Panc1 (cell line): Measurements from ENCODE around the gene MTG1. TPM values are rescaled to one million over a fixed set of nuclear protein-coding genes. Genes with fewer than 3 reads are reported as not detected.

Experiments used
- ATAC-seq: fragments of 200-7000 bp; cut with Tn5 transposase; 2 replicates; pipeline ENCODE4 v1.9.1; 2020; ENCODE audit warnings: mild to moderate bottlenecking, moderate library complexity
- BruUV-seq: library from RNA; stranded (reverse); fragments of 400-500 nt; replicated peaks from 2 replicates; lab custom pipeline; 2021; lab: Mats Ljungman, UMichigan
- CTCF ChIA-PET: fragments of 300-600 bp; sonication (Branson Sonifier 250); formaldehyde crosslinking; loops from one replicate; lab custom pipeline; 2022; ENCODE audit warnings: antibody characterized with exemption; lab: Charles Lee
- POLR2A ChIA-PET: fragments of 300-600 bp; sonication (Branson Sonifier 250); formaldehyde crosslinking; loops from one replicate; lab custom pipeline; 2022; ENCODE audit warnings: antibody characterized with exemption; lab: Charles Lee
- DNase-seq: peaks from one replicate; pipeline ENCODE4 v3.0.0-alpha.2; 2010; ENCODE audit warnings: low read depth, low spot score
- H3K27ac ChIP-seq: 2 replicates; pipeline ENCODE4 v1.5.1; 2011; ENCODE audit warnings: mild to moderate bottlenecking, low read length, inconsistent platforms
- H3K27me3 ChIP-seq: fragments of 200-500 bp; sonication (Bioruptor generic); 2 replicates; pipeline ENCODE4 v1.6.0; 2014; ENCODE audit warnings: low read length, inconsistent platforms; ENCODE audit not compliant: control insufficient read depth, insufficient read depth
- H3K36me3 ChIP-seq: fragments of 200-500 bp; sonication (Bioruptor generic); 2 replicates; pipeline ENCODE4 v1.5.1; 2014; ENCODE audit warnings: inconsistent platforms, mild to moderate bottlenecking, low read length, moderate library complexity; ENCODE audit not compliant: control insufficient read depth, insufficient read depth
- H3K4me1 ChIP-seq: 2 replicates; pipeline ENCODE4 v1.5.1; 2011; ENCODE audit warnings: inconsistent platforms, mild to moderate bottlenecking, low read length, moderate library complexity; ENCODE audit not compliant: control insufficient read depth, insufficient read depth
- H3K4me3 ChIP-seq, 2 experiments: 2 replicates each; pipeline ENCODE4 v1.5.1; 2011 to 2012; ENCODE audit warnings: low read depth in 2 of 2, low read length in 2 of 2, mild to moderate bottlenecking in 2 of 2, inconsistent platforms in 1 of 2, moderate library complexity in 1 of 2
- H3K9me3 ChIP-seq: fragments of 200-500 bp; sonication (Bioruptor generic); 2 replicates; pipeline ENCODE4 v1.5.1; 2014; ENCODE audit warnings: low read depth, mild to moderate bottlenecking, inconsistent platforms, low read length, moderate library complexity; ENCODE audit not compliant: control insufficient read depth, insufficient read depth
- CTCF ChIP-seq: fragments of 450-650 bp; IDR thresholded peaks from 2 replicates; pipeline ENCODE4 v1.5.1; 2017; ENCODE audit warnings: mild to moderate bottlenecking
- POLR2AphosphoS5 ChIP-seq: IDR thresholded peaks from 2 replicates; pipeline ENCODE4 v1.6.1; 2012; ENCODE audit warnings: mild to moderate bottlenecking, low read depth, low read length, moderate library complexity
- REST ChIP-seq, 2 experiments: IDR thresholded peaks; 2 replicates each; pipeline ENCODE4 v1.6.1; 2011 to 2012; ENCODE audit warnings: low read depth in 2 of 2, control low read depth in 1 of 2, low read length in 1 of 2, mild to moderate bottlenecking in 1 of 2, moderate library complexity in 1 of 2; ENCODE audit not compliant: insufficient read depth in 1 of 2
- SIN3A ChIP-seq: IDR thresholded peaks from 2 replicates; pipeline ENCODE4 v1.6.1; 2012; ENCODE audit warnings: low read depth, mild to moderate bottlenecking, low read length, moderate library complexity, borderline replicate concordance; ENCODE audit not compliant: insufficient read depth
- TCF7L2 ChIP-seq: IDR thresholded peaks from 2 replicates; pipeline ENCODE4 v1.6.1; 2011; ENCODE audit warnings: mild to moderate bottlenecking, low read depth, low read length, inconsistent platforms
- in situ Hi-C: cut with HindIII; loops from 2 replicates; pipeline ENCODE4 v1.10.0; 2016; ENCODE audit warnings: low sequenced_read_pairs, low pct_unique_long_range_greater_than_20kb
- intact Hi-C: fragments of 100-400 bp; cut with micrococcal nuclease; formaldehyde crosslinking; loops from one replicate; pipeline ENCODE4 v1.10.0; 2022; ENCODE audit not compliant: unreplicated experiment
- total RNA-seq: library from RNA; stranded (reverse); gene quantifications from one replicate; pipeline ENCODE4 v1.2.1, GENCODE V29; 2021; ENCODE audit not compliant: unreplicated experiment

Gene MTG1
- total RNA-seq, 1 experiment from 2014 or later, result 96.4 TPM

GRCh38 chr10:133419211-133419950 lies 25.4 kb downstream of the MTG1 start:
- in situ Hi-C loops, result no loop called here
- Histone ChIP-seq H3K4me3 (no peak overlapping the region), H3K27me3 (no peaks in the 10 kb centered on the region), H3K27ac (no peak overlapping the region), H3K4me1 (peaks cover 21% of the 10 kb centered on the region), H3K36me3 (no peaks in the 10 kb centered on the region), H3K9me3 (no peaks in the 10 kb centered on the region)
- ATAC-seq, result no peak
- no peak for DNase-seq
- POLR2A ChIA-PET, result interaction anchor here (0.6 kb wide), 1 partner anchor 62 kb away, joined by 5 read pairs; the partner anchor contains the start of gene FUOM
- intact Hi-C loops, result no loop called here
- CTCF ChIA-PET, result no interaction called here
- no TSS peak for BruUV-seq
- TF ChIP-seq REST (IDR thresholded peaks at IDR 0.05; ENCODE audit: insufficient read depth in 1 of 2, low read depth in 2 of 2, low read length in 1 of 2) (no peak), POLR2AphosphoS5 (no peak; the same call in 1 of the 2 replicates), SIN3A (no peak), TCF7L2 (no peak), CTCF (no peak)

- TF ChIP-seq SIN3A, result no peak
- TF ChIP-seq CTCF, result no peak
- TF ChIP-seq POLR2AphosphoS5, result no peak
- no peak for TF ChIP-seq REST (IDR thresholded peaks at IDR 0.05; ENCODE audit: insufficient read depth in 1 of 2, low read depth in 2 of 2, low read length in 1 of 2)
- no peak for TF ChIP-seq TCF7L2
- Histone ChIP-seq H3K36me3 (no peaks in the 10 kb centered on the region), H3K9me3 (no peaks in the 10 kb centered on the region), H3K27me3 (no peaks in the 10 kb centered on the region), H3K4me3 (no peak overlapping the region), H3K4me1 (peaks cover 21% of the 10 kb centered on the region), H3K27ac (no peak overlapping the region)
- ATAC-seq (no peak), DNase-seq (no peak)
- POLR2A ChIA-PET, result interaction anchor here (0.6 kb wide), 2 partner anchors 39 to 62 kb away, joined by 3 to 5 read pairs; partner anchors contain the start of gene FUOM
- intact Hi-C loops (no loop called here), in situ Hi-C loops (no loop called here)
- CTCF ChIA-PET, result no interaction called here
- BruUV-seq, result no TSS peak
Measured at GRCh38 chr10:133420028-133420427, 26.1 kb downstream of the MTG1 start.
